Endometrial microvascular endothelial cells (primary cell): ENCODE measurements around the gene FBXL16. TPM values are rescaled to one million over a fixed set of nuclear protein-coding genes. Genes with fewer than 3 reads are reported as not detected.
"Not testable (repeated sequence)": the region's sequence is repeated elsewhere in the genome, so short reads cannot be mapped to it uniquely, and the experiment has no call there.

Source experiments
- in situ Hi-C: cut with HindIII; loops from 2 replicates; pipeline ENCODE4 v1.10.0; 2017; ENCODE audit warnings: low sequenced_read_pairs, low pct_unique_long_range_greater_than_20kb; ENCODE audit errors: inconsistent ontology term
- total RNA-seq: library from RNA; depleted of rRNA; stranded (reverse); fragments of >200 nt; gene quantifications from one replicate; pipeline ENCODE4 v1.2.3, GENCODE V29; 2015; ENCODE audit errors: inconsistent ontology term

FBXL16 gene
- total RNA-seq, 1 donor from 2014 or later: not detected

DNA sequence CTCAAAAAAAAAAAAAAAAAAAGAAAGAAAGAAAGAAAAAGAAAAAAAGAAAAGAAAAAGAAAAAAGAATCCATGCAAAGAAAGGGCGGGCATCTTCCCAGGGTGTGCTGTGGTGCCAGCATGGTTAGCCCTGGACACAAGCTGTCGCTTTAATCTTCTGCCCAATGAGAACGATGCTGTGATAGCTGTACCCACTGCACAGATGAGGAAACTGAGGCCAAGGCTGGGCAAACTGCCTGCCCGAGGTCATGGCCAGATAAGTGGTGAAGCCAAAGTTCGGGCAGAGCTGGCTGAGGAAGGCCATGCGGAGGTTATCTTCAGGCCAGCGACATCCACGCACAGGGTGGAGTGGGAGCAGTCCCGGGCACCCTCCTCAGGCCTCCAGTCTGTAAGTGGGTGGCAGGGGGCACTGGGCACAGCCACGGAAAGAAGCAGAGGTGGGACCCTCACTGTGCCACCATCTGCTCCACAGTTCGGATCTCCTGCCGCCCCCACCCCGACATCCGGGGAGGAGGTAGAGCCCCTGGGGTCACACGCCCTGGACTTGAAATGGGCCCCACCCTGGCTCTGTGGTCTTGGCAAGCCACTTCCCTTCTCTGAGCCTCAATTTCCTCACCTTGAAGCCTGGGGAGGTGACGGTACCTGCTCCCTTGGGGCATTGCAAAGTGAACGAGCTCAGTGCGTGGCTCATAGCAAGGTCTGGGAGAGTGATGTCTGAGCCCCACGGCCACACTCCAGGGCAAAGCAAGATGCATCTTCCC lies 6.5 kb downstream of the FBXL16 start:
- in situ Hi-C loops: no loop called here

GRCh38 chr16:695355-696089 lies 10.1 kb downstream of the FBXL16 start:
- in situ Hi-C loops: no loop called here

GRCh38 chr16:694863-695354 lies 10.7 kb downstream of the FBXL16 start:
- in situ Hi-C loops: no loop called here

DNA sequence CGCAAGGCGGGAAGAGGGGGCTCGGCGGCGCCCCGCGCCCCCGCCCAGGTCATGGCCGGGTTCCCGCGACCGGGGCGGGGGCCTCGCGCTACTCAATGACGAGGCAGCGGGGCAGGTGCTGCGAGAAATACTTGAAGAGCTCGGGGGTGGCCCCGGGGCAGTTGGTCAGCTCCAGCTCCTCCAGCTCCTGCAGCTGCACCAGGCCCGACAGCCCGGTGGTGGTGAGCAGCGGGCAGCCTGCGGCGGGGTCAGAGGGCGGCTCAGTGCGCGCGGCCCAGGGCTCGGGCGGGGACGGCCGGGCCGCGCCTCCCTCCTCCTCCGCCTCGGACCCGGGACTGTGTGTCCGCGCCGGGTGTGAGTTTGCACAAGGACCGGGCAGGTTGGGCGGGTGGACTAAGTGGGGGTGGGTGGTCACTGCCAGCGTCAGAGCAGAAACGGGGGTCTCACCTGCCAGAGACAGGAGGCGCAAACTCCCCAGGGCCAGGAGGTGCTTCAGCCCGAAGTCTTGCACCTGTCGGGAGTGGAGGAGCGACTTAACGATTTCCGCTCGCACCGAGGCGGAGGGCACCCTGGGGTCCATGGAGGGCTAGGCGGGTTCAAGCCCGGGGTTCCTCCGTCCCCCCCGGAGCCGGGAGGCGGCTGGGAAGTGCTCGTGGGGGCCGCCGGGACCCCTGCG lies 11.3 kb downstream of the FBXL16 start:
- in situ Hi-C loops: no loop called here

DNA sequence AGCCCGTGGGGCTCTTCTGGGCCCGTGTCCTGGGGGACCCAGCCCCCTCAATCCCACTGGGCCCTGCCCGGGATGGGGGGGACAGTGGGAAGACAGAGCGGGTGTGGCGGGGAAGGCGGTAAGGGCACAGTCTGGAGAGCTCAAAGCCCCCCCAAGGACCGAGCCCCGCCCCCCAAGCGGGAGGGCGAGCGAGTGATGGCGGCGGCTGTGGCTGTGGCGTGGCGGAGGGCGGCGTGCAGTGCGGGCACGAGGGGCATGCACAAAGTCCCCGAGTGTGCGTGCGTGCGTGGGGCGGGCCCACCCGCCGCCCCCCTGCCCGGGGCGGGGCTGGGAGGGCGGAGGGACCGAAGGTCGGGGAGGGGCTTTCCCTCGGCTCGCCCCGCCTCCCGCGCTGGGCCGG lies 11.8 kb downstream of the FBXL16 start:
- in situ Hi-C loops: no loop called here

DNA sequence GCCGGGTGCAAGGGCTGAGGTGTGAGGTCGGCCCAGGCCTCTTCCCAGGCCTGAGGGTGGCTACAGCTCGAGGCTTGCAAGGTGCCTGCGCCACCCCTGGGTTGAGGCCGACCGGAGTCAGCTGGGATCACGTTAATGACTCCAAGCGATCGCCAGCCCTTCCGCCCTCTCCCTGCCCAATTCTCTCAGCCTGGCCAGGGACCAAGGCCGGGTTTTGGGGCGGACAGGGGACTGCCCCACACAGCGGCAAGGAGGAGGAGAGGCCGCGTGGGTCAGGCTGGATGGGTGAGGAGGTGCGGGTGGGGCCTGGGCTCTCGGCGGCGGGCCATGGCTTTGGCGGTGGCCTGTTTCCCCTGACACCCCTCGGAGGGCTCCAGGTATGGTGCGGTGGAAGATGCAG lies 12.2 kb downstream of the FBXL16 start:
- in situ Hi-C loops: no loop called here

DNA sequence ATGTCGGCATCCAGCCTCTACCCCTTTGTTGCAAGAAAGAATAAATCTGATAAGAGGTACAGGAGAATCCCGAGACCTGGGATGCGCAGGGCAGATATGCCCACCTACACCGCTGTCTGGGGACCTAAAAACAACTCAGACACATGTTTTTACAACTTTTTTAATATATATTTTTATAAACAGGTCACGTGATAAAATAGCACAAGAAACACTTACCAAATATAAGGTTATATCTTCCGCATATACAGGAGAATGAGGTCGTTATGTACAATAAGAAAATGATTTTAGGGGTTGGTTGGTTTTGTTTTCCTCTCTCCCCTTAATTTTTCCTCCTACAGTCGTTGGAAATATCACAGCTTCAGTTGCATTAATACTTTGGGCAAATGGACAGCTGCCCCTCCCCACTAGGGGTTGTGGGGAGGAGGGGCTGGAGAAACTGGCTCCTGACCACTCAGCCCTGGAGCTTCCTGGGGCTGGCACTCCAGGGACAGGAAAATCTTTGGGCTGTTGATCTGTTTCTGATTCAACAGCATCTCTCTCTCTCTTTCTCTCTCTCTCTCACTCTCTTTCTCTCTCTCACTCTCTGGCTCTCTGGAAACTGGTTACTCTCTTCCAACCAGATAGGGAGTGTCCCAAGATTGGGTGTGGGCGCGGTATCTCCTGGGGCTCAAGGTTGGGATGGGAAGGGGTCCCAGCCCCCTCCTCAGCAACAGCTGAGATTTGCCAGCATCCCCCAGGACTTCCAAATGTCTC lies 13.1 kb downstream of the FBXL16 start:
- in situ Hi-C loops: no loop called here

DNA sequence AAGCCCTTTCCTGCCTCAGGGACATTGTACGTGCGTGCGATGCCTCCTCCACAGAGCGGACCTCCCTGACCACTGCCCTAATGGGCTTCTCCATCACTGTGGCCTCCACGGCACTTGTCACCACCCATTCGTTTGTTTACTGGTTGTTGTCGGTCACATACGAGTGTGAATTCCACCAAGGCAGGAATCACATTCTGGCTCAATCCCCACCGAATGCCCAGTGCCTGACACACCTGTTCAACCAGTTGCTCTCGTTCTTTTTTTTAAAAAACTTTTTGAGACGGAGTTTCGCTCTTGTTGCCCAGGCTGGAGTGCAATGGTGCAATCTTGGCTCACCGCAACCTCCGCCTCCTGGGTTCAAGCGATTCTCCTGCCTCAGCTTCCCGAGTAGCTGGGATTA lies 14.4 kb downstream of the FBXL16 start:
- in situ Hi-C loops: not testable (repeated sequence)

- in situ Hi-C loops: no loop called here
Measured at GRCh38 chr16:689175-689897, 16.3 kb downstream of the FBXL16 start.

- in situ Hi-C loops: no loop called here
Measured at GRCh38 chr16:687499-687898, 18.1 kb downstream of the FBXL16 start.

DNA sequence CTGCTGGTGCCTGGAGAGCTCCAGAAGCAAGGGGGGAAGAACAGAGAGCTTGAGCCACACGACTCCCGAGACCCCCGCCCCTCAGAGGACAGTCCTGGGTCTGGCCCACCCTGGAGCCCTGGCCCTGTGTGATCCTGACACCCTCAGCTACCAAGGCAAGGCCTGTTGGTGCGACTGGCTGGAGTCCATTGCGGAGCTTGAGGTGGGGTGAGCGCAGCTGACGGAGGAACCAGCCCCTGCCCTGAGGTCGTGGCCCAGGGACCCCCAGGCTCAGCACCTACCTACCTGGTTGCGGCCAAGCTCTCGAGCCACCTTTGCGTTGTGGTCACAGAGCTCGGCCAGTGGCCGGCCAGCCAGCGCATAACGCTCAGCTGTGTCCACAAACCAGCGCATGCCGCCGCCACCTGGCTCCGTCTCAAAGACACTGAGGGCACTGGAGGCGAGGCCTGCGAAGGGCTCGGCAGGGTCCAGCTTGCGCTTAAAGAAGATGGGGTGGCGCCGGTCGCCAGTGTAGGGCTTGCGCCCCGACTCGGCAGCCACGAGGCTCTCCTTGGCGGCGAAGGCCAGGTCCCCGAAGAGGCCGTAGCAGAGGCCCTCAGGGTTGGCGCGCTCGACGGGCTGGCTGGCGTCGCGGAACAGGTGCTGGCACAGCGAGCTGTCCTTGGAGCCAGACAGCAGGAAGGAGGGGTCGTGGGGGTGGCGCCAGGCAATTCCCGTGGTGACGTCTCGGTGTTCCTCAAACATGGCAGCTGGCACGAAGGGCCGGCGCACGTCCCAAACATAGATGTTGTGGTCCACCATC lies 18.9 kb downstream of the FBXL16 start:
- in situ Hi-C loops: no loop called here

DNA sequence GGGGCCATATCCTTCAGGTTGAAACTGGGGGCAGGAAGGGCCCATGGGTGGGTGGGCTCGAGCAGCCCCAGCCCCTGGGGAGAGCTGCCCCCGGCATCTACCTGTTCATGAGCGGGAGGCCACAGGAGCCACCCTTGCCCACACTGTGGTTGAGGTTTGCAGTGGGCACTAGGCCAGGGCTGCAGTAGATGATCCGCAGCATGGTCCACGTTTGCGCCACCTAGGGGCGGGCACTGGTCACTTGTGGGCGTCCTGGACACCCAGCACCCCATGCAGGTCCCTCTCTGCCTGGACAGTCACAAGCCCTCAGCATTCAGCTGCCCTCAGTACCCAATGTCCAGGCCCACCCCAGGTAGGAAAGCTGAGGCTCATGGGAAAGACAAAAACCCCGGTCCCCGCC lies 19.6 kb downstream of the FBXL16 start:
- in situ Hi-C loops: no loop called here

GRCh38 chr16:684961-685696 lies 20.5 kb downstream of the FBXL16 start:
- in situ Hi-C loops: no loop called here

- in situ Hi-C loops: no loop called here
Measured at GRCh38 chr16:684071-684794, 21.4 kb downstream of the FBXL16 start, which contains the start of gene JMJD8. Gene JMJD8, minus strand, starts transcription at chr16:684334. Its CDS starts 15 bp downstream, at chr16:684319.

DNA sequence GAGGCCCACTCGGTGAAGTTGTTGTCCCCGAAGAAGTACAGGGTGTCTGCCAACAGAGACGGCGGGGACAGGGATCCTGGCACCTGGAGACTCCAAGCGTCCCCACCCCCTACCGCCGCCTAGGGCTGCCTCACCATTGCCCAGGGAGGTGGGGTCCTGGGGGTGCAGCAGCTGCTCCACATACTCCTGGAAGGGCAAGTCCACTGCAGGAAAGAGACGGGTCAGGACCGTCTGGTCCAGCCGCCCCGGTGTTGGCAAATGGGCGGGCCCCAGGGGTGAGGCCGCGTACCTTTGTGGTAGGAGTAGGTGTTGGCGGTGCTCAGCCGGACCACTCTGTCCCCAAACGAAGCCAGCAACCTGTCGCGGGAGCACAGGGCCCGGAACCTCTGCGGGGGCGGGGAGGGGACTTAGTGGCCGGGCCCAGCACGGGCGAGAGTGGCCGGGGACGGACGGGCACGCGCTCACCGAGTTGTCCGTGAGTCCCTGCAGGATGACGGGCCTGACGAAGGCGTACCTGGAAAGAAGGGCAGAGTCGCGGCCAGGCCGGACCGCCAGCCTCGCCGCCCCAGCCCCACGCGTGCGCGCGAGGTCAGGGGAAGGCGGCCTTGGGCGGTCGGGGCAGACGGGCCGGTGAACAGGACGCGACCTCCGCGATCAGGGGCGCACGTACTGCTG lies 22.1 kb downstream of the FBXL16 start:
- in situ Hi-C loops: no loop called here
